Osteoblast (primary cell): ENCODE data around the gene RGS21. TPM values are rescaled to one million over a fixed set of nuclear protein-coding genes. Genes with fewer than 3 reads are reported as not detected.
"Not testable (repeated sequence)": the region's sequence is repeated elsewhere in the genome, so short reads cannot be mapped to it uniquely, and the experiment has no call there.

Experiments
- DNase-seq: peaks from one replicate; pipeline ENCODE4 v3.0.0; 2011; ENCODE audit warnings: low spot score, mixed read lengths; ENCODE audit not compliant: insufficient read length; ENCODE audit errors: missing footprints
- H2AFZ ChIP-seq: 2 replicates; pipeline ENCODE4 v1.6.0; 2011; ENCODE audit warnings: mild to moderate bottlenecking, low read length
- H3K27ac ChIP-seq: 2 replicates; pipeline ENCODE4 v1.5.1; 2011; ENCODE audit warnings: mild to moderate bottlenecking, low read depth, low read length, moderate library complexity
- H3K27me3 ChIP-seq: 2 replicates; pipeline ENCODE4 v1.6.0; 2012; ENCODE audit warnings: mild to moderate bottlenecking, control low read depth, inconsistent platforms, low read length, moderate library complexity; ENCODE audit not compliant: insufficient read depth
- H3K36me3 ChIP-seq: 2 replicates; pipeline ENCODE4 v1.5.1; 2011; ENCODE audit warnings: mild to moderate bottlenecking, low read length, control low read depth, moderate library complexity; ENCODE audit not compliant: insufficient read depth
- H3K4me1 ChIP-seq: 2 replicates; pipeline ENCODE4 v1.5.1; 2011; ENCODE audit warnings: mild to moderate bottlenecking, low read length, control low read depth, moderate library complexity; ENCODE audit not compliant: insufficient read depth
- H3K4me2 ChIP-seq: 2 replicates; pipeline ENCODE4 v1.6.0; 2011; ENCODE audit warnings: mild to moderate bottlenecking, low read length; ENCODE audit not compliant: insufficient read depth
- H3K4me3 ChIP-seq: fragments of 200-600 bp; sonication (generic); 3 replicates; pipeline ENCODE4 v1.5.1; 2012; ENCODE audit warnings: mild to moderate bottlenecking, low read length, inconsistent platforms; ENCODE audit not compliant: insufficient read depth
- H3K79me2 ChIP-seq: 2 replicates; pipeline ENCODE4 v1.6.0; 2012; ENCODE audit warnings: mild to moderate bottlenecking, low read length, control low read depth, inconsistent platforms; ENCODE audit not compliant: insufficient read depth
- H3K9me3 ChIP-seq: 2 replicates; pipeline ENCODE4 v1.5.1; 2011; ENCODE audit warnings: low read depth, low read length, control low read depth
- H4K20me1 ChIP-seq: 2 replicates; pipeline ENCODE4 v1.6.0; 2012; ENCODE audit warnings: mild to moderate bottlenecking, low read length, control low read depth; ENCODE audit not compliant: insufficient read depth
- total RNA-seq: library from RNA; depleted of rRNA; stranded (reverse); fragments of >200 nt; gene quantifications from 2 replicates; pipeline ENCODE4 v1.2.3, GENCODE V29; 2012
- TF ChIP-seq, protein P1 (sequence below): IDR thresholded peaks from 2 replicates; pipeline ENCODE4 v1.5.1; 2011; ENCODE audit warnings: mild to moderate bottlenecking, low read depth, low read length, moderate library complexity; ENCODE audit errors: extremely low read depth

Gene RGS21
- total RNA-seq, 1 donor = not detected

DNA sequence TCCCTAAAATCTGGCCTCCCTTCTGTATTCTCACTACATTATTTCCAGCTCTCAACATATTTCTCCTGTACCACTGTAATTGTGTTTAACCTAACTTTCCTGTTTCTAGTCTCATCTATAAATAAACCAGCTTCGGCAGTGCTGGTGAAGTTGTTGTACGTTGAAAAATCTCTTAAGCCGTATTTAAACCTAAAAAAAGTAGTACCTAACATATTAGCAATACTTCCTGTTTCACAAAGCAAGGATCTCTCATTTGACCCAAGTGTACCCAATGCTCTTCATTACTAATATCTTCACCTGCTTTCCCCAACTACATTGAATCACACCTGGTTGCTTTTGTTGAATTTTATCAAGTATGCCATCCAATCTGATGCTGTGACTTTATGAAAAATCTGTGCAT lies 42.2 kb upstream of the RGS21 start:
- no peak for DNase-seq
- Histone ChIP-seq H3K27me3 (no peaks in the 10 kb centered on the region), H3K9me3 (no peaks in the 10 kb centered on the region), H3K4me1 (no peaks in the 10 kb centered on the region), H3K27ac (no peak overlapping the region), H3K4me3 (no peak overlapping the region), H3K36me3 (no peaks in the 10 kb centered on the region), H2AFZ (peak overlapping the region; percentile 36), H3K4me2 (no peak overlapping the region), H4K20me1 (no peaks in the 10 kb centered on the region), H3K79me2 (no peaks in the 10 kb centered on the region)
- TF ChIP-seq, protein P1, sequence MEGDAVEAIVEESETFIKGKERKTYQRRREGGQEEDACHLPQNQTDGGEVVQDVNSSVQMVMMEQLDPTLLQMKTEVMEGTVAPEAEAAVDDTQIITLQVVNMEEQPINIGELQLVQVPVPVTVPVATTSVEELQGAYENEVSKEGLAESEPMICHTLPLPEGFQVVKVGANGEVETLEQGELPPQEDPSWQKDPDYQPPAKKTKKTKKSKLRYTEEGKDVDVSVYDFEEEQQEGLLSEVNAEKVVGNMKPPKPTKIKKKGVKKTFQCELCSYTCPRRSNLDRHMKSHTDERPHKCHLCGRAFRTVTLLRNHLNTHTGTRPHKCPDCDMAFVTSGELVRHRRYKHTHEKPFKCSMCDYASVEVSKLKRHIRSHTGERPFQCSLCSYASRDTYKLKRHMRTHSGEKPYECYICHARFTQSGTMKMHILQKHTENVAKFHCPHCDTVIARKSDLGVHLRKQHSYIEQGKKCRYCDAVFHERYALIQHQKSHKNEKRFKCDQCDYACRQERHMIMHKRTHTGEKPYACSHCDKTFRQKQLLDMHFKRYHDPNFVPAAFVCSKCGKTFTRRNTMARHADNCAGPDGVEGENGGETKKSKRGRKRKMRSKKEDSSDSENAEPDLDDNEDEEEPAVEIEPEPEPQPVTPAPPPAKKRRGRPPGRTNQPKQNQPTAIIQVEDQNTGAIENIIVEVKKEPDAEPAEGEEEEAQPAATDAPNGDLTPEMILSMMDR = no peak

DNA sequence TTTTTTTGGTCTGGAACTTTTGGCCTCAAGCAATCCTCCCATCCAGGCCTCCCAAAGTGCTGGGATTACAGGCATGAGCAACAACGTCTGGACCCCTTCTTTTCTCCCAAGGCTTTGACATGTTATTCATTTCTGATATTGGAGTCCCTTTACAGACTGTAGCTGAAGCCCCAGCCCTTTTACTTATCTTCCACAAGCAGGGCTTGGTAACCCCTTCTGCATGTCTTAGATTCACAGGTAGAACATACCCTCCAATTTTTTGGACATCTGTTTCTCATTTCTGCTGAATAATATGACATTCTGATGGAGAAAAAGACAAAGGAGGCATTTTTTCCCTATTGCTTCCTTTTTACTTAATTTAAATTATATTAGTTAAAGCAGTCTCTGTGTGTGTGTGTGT lies 39.2 kb upstream of the RGS21 start:
- no peaks in the 10 kb centered on the region for H3K9me3 ChIP-seq
- no peak for DNase-seq

DNA sequence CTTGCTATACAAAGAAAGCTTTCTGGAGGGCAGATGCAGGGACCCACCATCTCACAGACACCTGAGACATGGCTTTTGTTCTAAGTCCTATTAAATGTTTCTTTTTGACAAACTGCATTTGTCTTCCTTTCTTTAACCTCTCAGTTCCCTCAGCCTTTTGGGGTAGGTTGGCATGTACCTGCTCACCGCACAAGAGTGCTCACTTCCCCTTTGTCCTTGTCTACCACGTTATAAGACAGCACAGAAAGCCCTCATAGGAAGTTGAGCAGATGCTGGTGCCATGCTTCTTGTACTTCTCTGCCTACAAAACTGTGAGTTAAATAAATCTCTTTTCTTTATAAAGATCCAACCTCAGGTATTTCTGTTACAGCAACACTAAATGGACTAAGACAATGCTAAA lies 31.9 kb upstream of the RGS21 start:
- Histone ChIP-seq H3K36me3 (no peaks in the 10 kb centered on the region), H3K4me1 (no peaks in the 10 kb centered on the region), H3K4me2 (no peak overlapping the region), H3K27me3 (no peaks in the 10 kb centered on the region), H3K27ac (no peak overlapping the region), H4K20me1 (no peaks in the 10 kb centered on the region), H3K9me3 (no peaks in the 10 kb centered on the region), H2AFZ (no peak overlapping the region), H3K79me2 (no peaks in the 10 kb centered on the region), H3K4me3 (no peak overlapping the region)
- TF ChIP-seq, protein P1 = no peak
- no peak for DNase-seq

More for the DNA sequence above, 39.2 kb upstream of the RGS21 start:
- no peak overlapping the region for H3K27ac ChIP-seq
- no peaks in the 10 kb centered on the region for H3K27me3 ChIP-seq
- no peaks in the 10 kb centered on the region for H3K79me2 ChIP-seq
- no peaks in the 10 kb centered on the region for H4K20me1 ChIP-seq
- H3K36me3 ChIP-seq = no peaks in the 10 kb centered on the region
- no peak overlapping the region for H2AFZ ChIP-seq
- TF ChIP-seq, protein P1 = no peak
- no peaks in the 10 kb centered on the region for H3K4me1 ChIP-seq
- no peak overlapping the region for H3K4me2 ChIP-seq
- H3K4me3 ChIP-seq = no peak overlapping the region

DNA sequence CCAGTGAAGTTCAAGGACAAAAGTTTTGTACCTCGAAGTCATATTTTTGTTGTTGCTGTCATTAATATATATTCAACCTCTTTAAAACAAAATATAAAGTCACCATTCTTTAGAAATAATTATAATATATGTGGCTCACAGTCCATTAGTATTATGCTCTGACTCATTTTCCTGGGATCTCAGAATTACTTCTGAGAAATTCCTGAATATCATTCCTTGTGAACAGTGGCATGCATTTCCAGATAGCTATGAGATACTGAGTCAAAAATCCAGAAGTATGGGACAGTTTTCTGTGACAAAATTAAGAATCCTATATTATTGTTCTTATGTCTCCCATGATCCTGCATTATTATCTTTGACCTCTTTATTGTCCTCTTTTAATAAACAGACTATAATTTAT lies 13.8 kb upstream of the RGS21 start:
- TF ChIP-seq, protein P1 = no peak

DNA sequence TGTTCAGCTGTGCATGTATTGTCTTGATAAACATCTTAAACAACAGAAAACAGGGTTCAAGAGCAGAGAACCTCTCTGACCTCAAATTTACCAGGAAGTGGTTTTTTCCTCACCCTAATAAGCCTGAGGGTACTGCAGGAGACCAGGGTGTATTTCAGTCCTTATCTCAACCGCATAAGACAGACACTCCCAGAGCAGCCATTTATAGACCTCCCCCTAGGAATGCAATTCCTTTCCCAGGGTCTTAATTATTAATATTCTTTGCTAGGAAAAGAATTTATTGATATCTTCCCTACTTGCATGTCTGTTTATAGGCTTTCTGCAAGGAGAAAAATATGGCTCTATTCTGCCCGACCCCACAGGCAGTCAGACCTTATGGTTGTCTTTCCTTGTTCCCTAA lies 8.5 kb upstream of the RGS21 start:
- H3K36me3 ChIP-seq, H3K27ac ChIP-seq, DNase-seq, H3K27me3 ChIP-seq, H3K4me3 ChIP-seq, H3K79me2 ChIP-seq, H3K4me2 ChIP-seq, H3K9me3 ChIP-seq, H4K20me1 ChIP-seq, H3K4me1 ChIP-seq, H2AFZ ChIP-seq: not testable (repeated sequence)

More for the DNA sequence above, 13.8 kb upstream of the RGS21 start:
- no peaks in the 10 kb centered on the region for H3K9me3 ChIP-seq
- H3K27me3 ChIP-seq = no peaks in the 10 kb centered on the region
- no peak overlapping the region for H3K4me2 ChIP-seq
- H3K36me3 ChIP-seq = no peaks in the 10 kb centered on the region
- no peaks in the 10 kb centered on the region for H3K4me1 ChIP-seq
- H3K27ac ChIP-seq = no peak overlapping the region
- no peak overlapping the region for H2AFZ ChIP-seq
- H3K4me3 ChIP-seq = no peak overlapping the region
- H3K79me2 ChIP-seq = no peaks in the 10 kb centered on the region
- DNase-seq = no peak
- H4K20me1 ChIP-seq = no peaks in the 10 kb centered on the region
